HG02981 (cell line): ENCODE measurements around the gene LCMT2.

Experiments
- ATAC-seq: cut with Tn5 transposase; IDR thresholded peaks from one replicate; pipeline ENCODE4 v1.9.1; 2021; ENCODE audit warnings: mild to moderate bottlenecking, moderate library complexity; ENCODE audit not compliant: unreplicated experiment

LCMT2 gene, protein sequence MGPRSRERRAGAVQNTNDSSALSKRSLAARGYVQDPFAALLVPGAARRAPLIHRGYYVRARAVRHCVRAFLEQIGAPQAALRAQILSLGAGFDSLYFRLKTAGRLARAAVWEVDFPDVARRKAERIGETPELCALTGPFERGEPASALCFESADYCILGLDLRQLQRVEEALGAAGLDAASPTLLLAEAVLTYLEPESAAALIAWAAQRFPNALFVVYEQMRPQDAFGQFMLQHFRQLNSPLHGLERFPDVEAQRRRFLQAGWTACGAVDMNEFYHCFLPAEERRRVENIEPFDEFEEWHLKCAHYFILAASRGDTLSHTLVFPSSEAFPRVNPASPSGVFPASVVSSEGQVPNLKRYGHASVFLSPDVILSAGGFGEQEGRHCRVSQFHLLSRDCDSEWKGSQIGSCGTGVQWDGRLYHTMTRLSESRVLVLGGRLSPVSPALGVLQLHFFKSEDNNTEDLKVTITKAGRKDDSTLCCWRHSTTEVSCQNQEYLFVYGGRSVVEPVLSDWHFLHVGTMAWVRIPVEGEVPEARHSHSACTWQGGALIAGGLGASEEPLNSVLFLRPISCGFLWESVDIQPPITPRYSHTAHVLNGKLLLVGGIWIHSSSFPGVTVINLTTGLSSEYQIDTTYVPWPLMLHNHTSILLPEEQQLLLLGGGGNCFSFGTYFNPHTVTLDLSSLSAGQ

DNA sequence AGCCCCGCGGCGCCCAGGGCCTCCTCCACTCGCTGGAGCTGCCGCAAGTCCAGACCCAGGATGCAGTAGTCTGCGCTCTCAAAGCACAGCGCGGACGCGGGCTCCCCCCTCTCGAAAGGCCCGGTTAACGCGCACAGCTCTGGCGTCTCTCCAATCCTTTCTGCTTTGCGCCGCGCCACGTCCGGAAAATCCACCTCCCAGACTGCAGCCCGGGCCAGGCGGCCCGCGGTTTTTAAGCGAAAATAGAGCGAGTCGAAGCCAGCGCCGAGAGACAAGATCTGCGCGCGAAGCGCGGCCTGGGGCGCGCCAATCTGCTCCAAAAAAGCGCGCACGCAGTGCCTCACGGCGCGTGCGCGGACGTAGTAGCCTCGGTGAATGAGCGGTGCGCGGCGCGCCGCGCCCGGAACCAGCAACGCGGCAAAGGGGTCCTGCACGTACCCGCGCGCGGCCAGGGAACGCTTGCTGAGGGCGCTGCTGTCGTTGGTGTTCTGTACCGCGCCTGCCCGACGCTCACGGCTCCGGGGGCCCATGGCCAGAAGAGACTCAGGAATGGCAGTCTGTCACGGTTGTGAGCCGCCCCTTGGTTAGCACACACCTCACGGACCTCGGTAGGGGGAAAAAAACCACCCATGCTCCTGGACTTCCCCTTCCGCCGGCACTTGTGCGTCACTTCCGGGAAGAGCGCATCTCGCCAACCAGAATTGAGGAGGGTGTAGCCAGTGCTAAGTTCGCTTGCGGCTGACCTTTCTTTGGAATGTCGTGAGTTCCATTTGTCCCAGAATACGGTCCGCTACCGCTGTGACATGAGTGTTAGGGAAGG, at the start of gene LCMT2:
Gene LCMT2, minus strand, starts transcription at position 614 of the 820 bp plus-strand sequence. Its CDS starts 84 bp downstream, at position 530.
- ATAC-seq = peak; percentile 91

- no peak for ATAC-seq
Observed at GRCh38 chr15:43378601-43379000, 48.2 kb upstream of the LCMT2 start.

DNA sequence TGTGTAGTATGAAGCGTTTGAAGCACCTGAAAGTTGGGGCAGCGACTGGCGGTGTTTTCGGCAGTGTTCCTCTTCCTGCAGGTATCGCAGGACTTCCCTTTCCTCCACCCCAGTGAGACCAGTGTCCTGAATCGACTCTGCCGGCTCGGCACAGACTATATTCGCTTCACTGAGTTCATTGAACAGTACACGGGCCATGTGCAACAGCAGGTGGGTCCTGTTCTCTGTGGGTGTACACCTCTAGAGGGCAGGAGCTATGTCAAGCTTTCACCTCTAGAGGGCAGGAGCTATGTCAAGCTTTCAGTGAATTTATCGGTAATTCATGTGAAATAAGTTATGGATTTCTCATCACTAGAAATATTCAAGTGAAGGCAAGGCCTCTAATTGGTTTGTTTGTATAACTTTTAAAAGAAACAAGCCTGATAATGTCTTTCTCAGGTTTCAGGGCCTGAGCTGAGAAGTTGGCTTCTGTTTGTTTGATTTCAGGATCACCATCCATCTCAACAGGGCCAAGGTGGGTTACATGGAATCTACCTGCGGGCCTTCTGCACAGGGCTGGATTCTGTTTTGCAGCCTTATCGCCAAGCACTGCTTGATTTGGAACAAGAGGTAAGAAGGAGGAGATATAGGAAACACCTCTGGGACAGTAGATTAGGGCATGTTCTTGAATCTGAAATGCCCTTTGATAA, 45.8 kb upstream of the LCMT2 start:
- no peak for ATAC-seq

GRCh38 chr15:43370975-43371974, 40.9 kb upstream of the LCMT2 start, which contains the start of the genes TUBGCP4 and ZSCAN29:
Gene TUBGCP4, plus strand, starts transcription at chr15:43371101. Its CDS starts 254 bp downstream, at chr15:43371355.
Gene ZSCAN29, minus strand, starts transcription at chr15:43371043. Its CDS starts 1,130 bp downstream, at chr15:43369913.
- ATAC-seq = peak; percentile 73

- ATAC-seq = no peak
Observed at GRCh38 chr15:43370310-43370974, 40.1 kb upstream of the LCMT2 start.

DNA sequence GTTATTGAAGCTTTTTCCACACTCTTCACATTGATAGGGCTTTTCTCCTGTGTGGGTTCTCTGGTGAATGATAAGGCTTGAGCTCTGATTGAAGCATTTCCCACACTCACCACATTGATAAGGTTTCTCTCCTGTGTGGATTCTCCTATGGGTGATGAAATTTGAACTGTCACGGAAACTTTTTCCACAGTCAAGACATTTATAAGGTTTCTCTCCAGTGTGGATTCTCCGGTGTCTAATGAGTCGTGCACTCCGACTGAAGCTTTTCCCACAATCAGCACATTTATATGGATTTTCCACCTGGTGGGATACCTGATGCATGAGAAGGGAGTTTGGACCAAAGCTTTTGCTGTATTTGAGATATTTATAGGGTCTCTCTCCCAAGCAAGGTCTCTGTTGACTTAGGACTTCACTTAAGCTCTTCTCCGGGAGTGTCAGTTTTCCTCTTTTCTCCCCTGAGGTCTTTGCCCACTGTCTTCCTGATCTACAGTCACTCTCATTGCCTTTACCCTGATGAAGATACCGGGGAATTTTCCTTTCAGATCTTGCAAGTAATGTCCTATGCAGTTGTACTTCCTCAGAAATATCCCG, 31.0 kb upstream of the LCMT2 start:
- ATAC-seq = no peak

DNA sequence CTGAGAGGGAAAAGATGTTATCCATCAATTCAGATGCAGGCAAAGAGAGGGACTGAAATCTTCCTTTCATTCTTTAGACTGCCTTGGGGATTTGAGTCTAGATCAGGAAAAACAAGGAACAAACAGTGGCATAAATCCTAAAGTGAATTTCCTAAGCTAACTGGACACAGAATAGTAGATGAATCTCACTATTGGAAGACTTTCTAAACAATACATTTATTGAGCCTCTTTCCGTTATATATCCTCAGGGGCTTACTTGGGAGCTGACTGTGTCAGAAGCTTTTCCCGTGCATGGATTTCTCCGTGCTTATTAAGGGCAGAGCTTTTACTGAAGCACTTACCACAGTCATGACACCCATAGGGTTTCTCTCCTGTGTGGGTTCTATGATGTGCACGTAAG, 30.4 kb upstream of the LCMT2 start:
- no peak for ATAC-seq

GRCh38 chr15:43352693-43353382, 22.5 kb upstream of the LCMT2 start:
- ATAC-seq = no peak

- no peak for ATAC-seq
Observed at GRCh38 chr15:43347114-43347513, 16.7 kb upstream of the LCMT2 start.

- no peak for ATAC-seq
Observed at GRCh38 chr15:43346305-43346704, 15.9 kb upstream of the LCMT2 start.

DNA sequence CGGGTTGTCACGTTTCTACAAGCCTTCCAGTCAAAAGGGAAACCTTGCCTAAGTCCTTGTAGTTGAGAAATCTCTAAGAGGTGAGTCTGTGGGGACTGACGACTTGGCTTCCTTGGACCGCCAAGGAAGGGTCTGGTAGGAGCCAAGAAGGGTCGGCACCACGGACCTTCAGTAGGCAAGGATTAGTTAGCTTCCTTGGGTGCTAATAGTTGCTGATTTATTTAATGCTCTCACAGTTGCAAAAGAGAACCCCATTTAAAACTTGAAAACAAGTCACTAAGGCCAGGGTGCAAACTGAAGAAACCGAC, 361 bp upstream of the LCMT2 start:
- no peak for ATAC-seq

DNA sequence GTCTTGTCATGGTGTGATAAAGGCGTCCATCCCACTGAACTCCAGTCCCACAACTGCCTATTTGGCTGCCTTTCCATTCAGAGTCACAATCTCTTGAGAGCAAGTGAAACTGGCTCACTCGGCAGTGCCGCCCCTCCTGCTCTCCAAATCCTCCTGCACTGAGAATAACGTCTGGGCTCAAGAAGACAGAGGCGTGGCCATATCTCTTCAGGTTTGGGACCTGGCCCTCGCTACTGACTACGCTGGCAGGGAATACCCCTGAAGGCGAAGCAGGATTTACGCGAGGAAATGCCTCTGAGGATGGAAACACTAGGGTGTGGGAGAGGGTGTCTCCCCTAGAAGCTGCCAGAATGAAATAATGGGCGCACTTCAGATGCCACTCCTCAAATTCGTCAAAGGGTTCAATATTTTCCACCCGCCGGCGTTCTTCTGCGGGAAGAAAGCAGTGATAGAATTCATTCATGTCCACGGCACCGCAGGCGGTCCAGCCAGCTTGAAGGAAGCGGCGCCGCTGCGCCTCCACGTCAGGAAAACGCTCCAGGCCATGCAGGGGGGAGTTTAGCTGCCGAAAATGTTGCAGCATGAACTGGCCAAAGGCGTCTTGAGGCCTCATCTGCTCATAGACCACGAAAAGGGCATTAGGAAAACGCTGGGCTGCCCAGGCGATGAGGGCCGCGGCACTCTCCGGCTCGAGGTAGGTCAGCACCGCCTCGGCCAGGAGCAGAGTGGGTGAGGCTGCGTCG, 985 bp downstream of the LCMT2 start:
- no peak for ATAC-seq

DNA sequence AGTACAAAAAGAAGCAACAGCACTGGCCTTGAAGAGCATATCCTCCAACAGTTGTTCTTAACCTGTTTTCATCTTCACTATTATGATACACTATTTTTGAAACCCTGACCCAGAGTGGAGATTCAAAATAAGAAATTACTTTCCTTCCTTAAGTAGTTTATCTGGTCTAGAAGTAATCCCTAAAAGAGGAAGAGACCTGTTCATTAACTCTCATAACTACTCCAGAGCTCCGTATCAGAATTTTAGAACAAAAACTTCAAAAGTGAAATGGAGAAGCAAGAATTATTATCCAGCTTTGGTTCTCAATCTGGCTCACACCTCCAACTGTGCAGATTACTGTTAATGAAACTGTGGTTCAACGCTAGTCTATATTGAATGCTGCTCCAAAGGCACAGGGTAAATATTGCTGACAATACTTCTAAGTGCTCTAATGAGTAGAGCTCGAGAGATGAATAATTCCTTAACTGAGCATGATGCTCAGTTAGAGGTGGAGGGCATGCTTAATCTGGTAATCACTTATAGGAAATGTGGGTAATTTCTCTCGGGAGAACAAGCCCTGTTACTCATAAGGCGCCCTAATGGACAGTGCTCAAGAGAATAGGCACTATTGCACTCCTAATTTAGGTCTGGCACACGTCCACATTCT, 5.2 kb downstream of the LCMT2 start:
- no peak for ATAC-seq

DNA sequence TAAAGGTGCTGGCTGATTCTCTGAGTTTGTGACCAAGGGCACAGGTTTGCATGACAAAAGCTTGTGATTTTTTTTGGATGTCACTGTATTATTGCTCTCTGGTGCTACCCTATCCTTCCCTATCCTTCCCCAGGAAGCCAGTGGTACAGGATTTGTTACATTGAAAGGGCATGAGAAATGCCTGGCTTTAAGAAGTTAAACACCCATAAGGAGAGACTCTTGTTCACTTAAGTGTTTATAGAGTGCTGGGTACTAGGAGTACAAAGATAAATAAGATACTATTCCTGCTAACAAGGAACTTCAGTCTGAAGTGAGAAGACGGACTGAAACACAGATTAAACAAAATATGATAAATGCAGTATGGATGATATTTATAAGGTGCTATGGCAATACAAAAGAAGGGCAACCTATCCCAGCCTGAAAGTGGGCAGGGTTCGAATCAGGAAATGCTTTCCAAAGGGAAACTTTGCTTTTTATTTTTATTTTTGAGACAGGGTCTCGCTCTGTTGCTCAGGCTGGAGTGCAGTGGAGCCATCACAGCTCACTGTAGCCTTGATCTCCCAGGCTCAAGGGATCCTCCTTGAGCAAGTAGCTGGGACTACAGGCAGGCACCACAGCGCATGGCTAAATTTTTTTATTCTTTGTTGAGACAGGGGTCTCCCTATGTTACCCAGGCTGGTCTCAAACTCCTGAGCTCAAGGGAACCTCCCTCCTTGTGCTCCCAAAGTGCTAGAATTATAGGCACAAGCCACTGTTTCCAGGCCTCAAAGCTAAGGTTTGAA, 11.2 kb downstream of the LCMT2 start:
- ATAC-seq = no peak

GRCh38 chr15:43317566-43318184, 12.7 kb downstream of the LCMT2 start:
- ATAC-seq = no peak

- ATAC-seq = no peak
Observed at GRCh38 chr15:43316971-43317346, 13.4 kb downstream of the LCMT2 start.
